Frontal cortex (tissue), 4 donors: ENCODE results near the gene SPIC. TPM values are rescaled to one million over a fixed set of nuclear protein-coding genes. Genes with fewer than 3 reads are reported as not detected.
"Not testable (repeated sequence)": the region's sequence is repeated elsewhere in the genome, so short reads cannot be mapped to it uniquely, and the experiment has no call there.

Experiments
- DNase-seq, 2 donors: peaks; one replicate each; pipeline ENCODE4 v3.0.0; 2012; ENCODE audit warnings: low spot score in 2 of 2
- FAIRE-seq: peaks from 2 replicates; lab custom pipeline; 2012; peaks lifted over from hg19 to GRCh38; lab: Jason Lieb, UNC
- total RNA-seq: library from RNA; depleted of rRNA; stranded (reverse); fragments of >200 nt; gene quantifications from one replicate; pipeline ENCODE4 v1.2.3, GENCODE V29; 2014
- donor health status: control.
- donor health status: control.
- donor health status: control.

Gene SPIC
- total RNA-seq = not detected

DNA sequence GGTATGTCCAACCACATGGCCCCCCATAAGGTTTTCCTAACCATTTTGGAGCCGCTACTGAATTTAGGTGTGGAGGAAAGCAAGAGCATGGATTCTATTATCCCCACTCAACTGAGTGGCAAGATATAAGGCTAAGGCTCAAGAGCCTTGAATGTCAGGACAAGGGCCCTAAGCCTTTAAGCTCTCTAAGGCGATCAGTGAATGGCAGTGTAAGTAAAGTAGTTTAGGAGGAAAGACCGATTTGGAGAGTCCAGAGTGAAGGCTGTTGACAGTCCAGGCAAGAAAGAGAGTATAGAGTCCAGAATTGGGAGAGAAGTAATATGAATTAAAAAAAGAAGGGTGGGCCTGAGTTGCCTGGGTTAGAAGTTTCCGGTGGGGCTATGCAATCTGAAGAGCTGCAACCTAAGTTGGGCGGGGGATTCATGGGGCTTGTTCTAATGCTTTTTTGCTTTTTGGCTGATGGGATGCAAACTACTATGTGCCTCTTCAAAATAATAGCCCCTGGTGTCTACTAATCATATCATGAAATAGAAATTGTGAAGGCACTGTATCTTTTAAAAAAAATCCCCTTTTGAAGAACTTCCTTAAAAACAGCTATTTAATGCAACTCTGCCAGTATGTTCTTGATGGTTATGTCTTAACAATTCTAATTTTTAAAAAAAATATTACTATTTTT is at the start of gene SPIC:
Gene SPIC, plus strand, starts transcription at position 626 of the 676 bp plus-strand sequence. CDS start 1,569 bp downstream, outside the sequence.
- no peak for DNase-seq
- FAIRE-seq = no peak

DNA sequence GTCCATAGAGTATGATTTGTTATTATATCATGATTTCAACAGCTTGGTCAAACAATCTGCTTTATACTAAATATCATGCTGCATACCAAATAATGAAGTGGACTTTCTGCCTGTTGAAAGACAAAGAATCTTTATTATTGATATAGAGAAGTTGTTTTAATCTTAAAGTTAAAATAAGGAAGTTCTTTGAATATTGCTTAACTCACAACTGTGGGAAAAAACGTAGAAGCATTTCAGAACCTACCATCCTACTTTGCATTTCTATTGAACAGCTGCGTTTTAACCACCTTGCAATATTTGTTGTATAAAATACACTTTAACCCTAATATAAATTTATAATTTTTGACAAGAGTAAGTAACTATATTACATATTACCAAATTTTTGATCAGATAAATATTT is 44.7 kb upstream of the SPIC start:
- DNase-seq (no peak), FAIRE-seq (no peak)

DNA sequence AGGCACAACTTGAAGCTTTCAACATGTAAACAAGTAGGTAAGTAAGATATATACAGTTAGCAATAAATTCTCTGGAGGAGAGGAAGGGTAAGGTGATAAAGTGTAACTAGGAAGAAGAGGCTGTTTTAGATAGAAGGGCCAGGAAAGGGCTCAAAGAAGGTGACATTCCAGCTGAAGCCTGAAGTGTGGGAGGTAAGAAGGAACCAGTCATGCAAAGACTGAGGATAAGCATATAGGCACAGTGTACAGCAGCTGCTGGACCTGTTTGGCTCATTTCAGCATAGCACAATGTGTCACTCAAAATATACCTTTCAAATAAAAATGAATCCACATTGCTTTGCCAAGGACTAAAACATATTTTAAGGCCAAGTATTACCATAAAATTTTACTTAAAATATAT is 39.0 kb upstream of the SPIC start:
- no peak for FAIRE-seq
- DNase-seq = no peak

DNA sequence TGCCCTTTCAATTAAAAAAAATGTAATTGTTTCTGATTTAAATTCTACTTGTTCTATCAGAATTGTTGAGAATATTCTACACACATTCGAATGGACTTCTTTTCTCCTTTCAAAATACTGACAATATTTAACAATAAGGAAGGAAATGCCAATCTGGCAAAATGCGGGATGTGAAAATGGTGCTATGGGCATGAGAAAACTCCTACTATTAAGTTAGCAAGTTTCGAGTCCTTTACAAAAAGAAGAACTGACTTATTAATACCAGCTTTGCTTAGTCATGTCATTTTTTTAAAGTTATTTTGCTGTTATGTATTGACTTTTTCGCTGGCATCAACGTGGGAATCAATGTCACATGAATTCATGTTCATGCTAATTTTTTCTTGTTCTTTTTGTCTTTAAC is 35.9 kb upstream of the SPIC start:
- DNase-seq (no peak), FAIRE-seq (no peak)

DNA sequence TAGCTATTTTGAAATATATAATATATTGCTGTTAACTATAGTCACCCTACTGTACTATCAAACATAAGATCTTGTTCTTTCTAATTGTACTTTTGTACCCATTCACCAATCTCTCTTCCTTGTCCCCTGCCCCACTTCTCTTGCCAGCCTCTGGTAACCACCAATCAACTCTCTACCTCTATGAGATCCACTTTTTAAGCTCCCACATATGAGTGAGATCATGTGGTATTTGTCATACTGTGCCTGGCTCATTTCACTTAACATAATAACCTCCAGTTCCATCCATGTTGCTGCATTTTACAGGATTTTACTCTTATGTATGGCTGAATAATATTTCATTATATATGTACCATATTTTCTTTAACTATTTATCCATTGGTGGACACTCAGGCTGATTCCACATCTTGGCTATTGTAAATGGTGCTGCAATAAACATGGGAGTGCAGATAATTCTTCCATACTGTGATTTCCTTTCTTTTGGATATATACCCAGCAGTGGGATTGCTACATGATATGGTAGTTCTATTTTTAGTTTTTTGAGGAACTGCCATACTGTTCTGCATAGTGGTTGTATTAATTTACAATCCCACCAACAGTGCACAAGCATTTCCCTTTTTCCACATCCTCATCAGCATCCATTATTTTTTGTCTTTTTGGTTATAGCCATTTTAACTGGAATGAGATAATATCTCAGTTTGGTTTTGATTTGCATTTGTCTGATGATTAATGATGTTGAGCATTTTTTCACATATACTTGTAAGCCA is 33.5 kb upstream of the SPIC start:
- DNase-seq = no peak
- FAIRE-seq = no peak

DNA sequence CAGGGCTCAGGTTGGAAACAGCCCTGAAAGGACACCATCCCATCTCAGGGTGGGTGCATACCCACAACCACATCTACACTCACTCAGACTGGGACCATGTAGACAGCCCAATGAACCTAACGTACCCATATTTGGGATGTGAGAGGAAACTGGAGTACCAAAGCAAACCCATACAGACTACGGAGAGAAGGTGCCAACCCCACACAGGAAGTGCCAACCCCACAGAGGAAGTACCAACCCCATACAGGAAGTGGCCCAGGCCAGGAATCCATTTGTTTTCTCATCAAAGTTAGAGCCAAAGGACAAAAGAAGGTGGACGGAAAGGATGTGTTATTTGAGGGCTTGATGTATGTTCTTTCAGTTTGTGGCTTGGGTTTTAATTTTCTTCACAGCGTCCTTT is 19.5 kb upstream of the SPIC start:
- FAIRE-seq = no peak

DNA sequence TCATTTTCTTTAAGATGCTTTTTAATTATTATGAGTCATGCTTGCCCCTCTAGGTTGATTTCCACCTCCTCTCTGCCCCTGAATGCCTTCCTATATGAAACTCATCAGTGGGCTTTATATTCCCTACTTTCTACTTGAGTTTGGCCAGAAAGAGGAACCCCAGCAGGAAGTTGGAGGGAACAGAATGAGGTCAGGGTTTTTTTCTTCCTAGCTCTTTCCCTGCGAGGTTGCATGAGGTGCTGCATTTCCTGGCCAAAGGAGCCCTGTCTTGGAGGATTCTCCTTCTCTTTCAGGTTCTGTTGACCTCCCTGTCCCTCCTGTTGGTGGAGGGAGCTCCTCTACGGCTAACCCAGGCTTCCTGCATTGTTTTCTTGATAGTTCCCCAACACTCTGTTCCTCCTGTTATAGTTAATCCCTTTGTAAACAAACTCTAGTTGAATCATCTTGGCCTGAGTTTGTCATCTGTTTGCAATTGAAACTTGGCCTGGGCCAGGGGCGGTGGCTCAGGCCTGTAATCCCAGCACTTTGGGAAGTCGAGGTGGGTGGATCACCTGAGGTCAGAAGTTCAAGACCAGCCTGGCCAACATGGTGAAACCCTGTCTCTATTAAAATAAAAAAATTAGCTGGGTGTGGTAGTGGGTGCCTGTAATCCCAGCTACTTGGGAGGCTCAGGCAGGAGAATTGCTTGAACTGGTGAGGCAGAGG is 15.3 kb upstream of the SPIC start:
- FAIRE-seq = no peak
- no peak for DNase-seq

More for the DNA sequence above, 19.5 kb upstream of the SPIC start:
- no peak for DNase-seq

DNA sequence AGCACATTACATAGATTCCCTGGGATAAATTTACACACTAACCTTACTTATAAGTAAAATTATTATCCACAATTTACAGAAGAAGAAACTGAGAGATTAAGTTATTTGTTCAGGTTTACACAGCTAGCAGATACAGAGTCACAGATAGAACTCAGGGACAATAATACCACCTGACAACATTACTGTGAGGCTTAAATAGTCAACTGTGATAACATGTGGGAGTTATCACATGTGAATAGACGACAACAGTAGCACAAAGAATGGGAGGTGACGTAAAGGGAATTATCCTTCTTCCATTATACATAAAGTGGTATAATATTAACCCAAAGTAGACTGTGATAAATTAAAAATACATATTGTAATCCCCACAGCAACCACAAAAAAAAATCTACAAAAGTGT is 6.2 kb upstream of the SPIC start:
- FAIRE-seq = no peak
- DNase-seq = no peak

DNA sequence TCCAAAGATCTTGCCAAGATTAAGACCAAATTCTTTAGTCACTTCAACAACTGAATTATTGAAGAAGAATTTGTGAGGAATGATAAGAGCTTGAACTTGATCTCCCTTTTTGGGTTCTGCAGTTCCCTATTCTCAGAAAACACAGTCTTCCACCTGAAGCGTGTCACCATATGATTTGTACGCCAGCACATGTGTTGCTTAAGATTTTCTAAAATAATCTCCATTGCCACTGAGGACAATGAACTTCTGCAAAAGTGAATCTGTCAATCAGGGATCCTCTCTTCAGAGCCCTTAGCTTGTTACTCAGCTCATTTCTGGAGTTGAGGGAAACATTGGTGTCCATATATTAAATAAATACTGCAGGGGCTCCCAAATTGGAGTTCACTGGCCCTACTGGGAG is 4.2 kb upstream of the SPIC start:
- FAIRE-seq (no peak), DNase-seq (no peak)

DNA sequence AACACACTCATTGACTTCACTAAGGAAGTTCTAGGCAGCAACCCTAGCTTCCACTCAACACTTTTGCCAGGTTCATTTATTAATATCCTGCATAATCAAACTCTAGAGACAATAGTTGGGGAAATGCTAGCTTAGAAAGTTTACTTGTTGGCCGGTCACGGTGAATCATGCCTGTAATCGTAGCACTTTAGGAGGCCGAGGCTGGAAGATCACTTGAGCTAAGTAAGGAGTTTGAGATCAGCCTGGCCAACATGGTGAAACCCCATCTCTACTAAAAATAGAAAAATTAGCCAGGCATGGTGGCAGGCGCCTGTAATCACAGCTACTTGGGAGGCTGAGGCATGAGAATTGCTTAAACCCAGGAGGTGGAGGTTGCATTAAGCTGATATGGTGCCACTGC is 3.3 kb upstream of the SPIC start:
- FAIRE-seq, DNase-seq: not testable (repeated sequence)

DNA sequence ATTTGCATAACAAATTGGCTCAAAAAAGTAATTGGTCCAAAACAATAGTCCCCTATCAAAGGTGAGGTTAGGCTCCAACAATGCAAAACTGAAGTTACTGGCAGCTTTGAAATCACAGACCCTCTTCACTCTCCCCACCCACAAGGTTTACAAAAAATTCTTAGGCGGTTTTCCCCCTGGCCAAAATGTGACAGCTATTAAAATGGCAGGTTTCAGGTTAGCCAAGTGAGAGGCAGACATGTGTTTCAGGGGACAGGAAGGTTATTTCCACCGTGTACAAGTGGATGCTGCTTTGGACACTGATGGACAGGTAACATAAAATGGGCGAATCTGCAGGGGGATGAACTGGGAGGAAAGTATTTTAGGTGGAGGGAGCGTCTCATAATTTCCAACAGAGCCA is 888 bp upstream of the SPIC start:
- no peak for FAIRE-seq
- DNase-seq = no peak

DNA sequence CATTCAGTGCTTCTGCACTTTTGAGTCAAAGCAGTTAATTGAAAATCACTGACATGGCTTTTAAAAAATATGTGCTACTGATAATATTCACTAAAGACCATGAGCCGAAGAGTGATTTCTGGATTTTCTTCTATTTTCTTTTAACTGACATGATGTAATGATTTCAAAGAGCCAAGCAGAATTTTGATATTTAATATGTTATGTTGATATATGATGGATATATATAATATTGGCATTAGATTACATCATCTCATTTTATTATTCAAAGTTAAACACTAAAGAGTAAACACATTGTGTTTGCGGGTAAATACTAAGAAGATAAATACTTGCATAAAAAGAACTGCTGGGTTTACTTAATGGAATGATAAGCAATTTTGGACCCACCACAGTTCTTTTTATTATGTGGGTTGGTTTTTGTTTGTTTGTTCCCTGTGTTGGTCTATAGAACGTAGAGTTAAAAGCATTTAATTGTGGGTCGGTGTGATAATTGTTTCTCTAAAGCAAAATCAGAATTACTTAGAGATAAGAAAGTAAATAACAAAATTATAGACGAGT is 692 bp downstream of the SPIC start:
- no peak for FAIRE-seq
- DNase-seq = no peak

DNA sequence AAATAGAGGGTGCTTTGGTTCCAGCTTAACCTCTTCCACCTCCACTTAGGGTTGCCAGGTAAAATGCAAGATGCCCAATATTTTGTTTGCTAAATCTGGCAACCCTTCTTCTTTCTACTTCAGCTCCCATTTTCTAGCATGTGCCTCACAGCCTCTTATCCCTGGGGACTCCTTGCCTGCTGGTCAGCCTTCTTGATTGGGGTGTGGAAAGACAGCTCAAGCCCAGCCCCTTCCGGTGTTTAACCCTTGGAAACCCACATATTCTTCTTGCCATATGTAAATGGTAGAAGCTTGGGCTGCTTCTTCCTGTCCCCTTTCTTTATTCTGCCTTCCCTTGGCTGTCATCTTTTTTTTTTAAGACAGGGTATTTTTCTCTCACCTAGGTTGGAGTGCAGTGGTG is 5.7 kb downstream of the SPIC start:
- FAIRE-seq = no peak

DNA sequence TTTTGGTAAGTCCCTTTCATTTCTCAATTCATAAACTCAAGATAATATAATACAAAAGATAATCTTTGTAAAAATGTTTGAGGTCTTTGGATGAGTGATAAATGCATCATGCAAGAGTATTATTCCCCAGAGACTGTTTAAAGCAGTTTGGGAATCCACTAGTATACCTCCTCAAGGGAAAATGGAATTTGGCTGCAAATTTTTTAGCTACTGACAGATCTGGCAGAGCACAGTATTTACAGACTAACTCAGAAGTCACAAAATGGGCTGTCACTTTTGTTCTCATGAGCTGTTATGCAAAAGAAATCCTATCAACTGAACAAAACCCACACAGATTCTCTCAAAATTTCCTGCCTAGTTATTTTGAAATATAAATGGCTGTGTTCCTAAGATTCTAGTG is 9.9 kb downstream of the SPIC start:
- FAIRE-seq (no peak), DNase-seq (no peak)

More for the DNA sequence above, 5.7 kb downstream of the SPIC start:
- no peak for DNase-seq

DNA sequence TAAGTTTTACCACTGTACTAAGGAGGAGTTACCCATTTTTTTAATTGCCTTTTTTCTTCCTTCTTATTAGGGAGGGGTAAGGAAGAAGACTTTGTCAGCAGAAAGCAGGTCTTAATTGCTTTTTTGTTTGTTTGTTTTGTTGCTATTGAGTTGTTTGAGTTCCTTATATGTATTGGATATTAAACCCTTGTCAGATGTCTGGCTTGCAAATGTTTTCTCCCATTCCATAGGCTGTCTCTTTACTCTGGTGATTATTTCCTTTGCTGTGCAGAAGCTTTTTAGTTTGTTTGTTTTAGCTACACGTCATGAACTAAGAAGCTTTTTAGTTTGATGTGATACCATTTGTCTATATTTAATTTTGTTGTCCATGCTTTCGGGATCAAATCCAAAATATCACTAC is 13.3 kb downstream of the SPIC start:
- FAIRE-seq (no peak), DNase-seq (no peak)

DNA sequence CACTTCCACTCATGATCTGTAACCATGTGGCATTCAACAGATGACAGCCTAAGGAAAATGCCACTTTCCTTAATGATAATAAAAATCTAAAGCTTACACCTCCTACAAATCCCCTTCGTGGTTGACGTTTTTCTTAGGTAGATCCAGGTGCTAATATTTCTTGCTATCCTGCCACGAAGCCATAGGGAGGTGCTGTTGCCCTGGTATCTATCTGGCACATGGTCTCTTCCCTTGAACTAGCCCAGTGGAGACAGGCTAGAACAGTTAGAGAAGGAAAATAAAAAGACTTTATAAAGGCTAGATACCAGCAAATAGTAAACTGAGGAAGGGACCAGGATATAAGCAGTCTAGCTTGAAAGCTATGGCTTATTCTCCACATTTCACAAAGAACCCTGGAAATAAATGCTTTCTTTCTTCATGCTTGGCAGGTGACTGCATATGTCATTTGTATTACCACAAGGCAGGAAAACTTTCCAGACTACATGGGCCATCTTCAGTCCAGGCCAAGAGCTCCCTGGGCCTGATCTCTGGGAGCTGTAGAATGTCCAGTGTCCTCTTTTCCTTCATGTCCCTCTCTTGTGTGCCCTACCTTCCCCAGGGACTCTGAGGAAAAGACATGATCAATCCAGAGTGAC is 15.3 kb downstream of the SPIC start:
- FAIRE-seq (no peak), DNase-seq (no peak)

DNA sequence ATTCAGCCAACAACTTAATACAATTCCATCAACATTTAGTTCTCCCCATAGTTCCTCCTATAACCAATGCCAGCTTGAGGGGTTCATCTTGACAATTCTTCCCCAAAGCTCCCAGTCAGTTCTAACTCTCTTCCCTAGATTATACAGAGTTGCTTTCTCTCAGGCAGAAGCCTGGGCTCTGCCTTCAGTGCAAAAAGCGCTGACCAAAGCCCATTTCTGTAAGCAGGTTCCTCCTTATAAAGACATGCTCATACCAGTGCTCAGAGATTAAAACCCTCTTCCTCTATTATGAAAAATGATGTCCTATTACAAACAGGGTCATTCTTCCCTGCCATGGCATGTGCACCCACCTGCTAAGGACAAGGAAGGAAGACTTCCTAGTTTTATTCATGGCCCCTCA is 16.2 kb downstream of the SPIC start:
- no peak for FAIRE-seq
- DNase-seq = no peak

DNA sequence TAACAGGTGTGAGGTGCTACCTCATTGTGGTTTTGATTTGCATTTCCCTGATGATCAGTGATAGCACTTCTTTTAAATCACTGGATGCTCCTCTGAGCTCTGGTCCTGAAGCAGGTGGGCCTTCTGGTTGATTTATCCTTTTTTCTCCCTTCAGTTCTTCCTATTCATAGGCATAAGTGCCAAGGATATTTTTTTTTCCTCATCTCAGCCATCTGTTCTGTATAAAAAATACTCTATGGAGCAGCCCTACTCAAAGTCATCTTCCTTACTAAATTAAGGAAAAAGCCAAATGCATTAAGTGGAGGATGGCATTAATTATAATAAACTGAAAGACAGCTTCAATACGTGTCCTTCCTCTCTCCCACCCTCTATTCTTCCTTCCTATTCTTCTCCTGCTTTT is 18.4 kb downstream of the SPIC start:
- no peak for FAIRE-seq
- no peak for DNase-seq

DNA sequence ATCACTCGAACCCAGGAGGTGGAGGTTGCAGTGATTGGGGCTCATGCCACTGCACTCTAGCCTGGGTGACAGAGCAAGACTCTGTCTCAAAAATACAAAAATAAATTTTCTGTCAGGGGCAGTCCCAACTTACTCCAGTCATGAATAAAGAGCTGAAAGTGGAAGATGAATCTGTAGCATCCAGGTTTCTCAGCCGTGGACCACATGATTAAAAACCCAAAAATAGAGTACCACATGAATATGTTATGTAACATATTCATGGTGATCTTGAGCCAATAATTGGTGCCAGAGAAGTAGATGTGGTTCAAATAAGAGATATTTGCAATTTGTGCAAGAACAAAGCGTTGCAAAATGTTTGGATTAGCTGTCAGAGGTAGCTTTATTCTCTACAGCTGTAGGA is 23.1 kb downstream of the SPIC start:
- no peak for DNase-seq
- no peak for FAIRE-seq

DNA sequence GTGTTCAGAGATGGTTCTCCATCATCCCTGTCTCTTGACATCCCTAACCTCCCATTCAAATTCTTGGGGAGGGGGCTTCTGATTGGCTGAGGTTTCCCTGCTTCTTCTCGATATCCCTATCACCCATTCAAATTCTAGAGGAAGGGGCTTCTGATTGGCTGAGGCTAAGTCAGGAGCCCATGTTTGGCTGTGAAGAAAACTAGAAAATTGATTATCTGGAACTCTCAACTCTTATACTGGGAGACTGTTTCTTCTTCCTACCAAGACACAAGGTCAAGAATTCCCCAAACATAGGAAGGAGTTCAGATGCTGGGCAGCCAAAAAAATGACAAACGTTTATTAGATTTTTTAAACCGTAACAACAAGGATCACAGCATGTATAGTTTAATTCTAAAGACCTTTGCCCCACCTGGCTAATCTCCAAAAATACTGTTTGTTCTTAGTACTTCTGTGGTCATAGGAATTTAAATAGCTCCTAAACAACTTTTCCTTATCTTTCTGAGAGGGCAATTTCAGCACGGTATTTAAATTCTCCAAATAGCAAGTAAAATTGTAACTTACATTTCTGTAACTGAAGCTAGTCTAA is 26.4 kb downstream of the SPIC start:
- FAIRE-seq (no peak), DNase-seq (no peak)
